NCI-H2081 (cell line): ENCODE results near the gene MEOX2.
A peak's percentile ranks its signal among the peaks of the same experiment; 100 is the strongest.

Experiments used
- DNase-seq, 2 experiments: peaks; one replicate each; lab custom pipeline; 2025; lab: John Stamatoyannopoulos, UW

The MEOX2 gene

DNA sequence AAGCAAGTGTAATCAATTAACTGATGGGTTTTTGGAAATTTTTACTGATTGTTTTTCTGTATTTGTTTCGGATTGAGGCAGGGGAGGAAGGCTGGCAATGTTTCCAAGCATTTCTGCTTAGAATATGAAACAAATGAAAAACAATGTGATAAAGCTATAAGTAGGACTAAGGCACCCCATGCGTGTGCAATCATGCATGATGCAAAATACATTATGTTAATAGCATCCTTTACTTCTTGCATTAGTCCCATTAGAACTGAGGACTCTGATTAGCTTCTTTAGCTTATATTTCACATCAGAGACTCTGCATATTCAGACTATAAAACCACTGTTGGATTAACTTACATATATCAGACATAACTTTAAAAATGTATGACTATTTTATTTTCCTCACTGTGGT, 76.0 kb downstream of the MEOX2 start:
- DNase-seq: no peak

DNA sequence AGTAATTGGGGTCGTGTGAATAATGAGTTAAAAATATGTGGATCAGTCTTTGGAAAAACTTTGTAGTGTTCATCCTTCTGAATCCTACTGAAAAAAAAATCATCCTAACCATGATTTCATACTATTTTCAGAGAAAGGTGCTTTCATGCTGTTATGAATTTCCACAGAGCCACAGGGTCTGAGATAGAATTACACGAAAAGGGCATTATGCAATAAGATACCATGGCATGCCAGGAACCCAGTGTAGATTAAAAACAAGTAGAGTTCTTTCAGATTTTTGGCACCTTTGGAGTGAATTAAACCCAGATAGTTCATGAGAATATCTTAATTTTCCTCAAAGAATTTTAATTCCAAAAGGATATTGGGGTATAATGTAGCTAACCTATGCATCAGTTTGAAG, 77.2 kb downstream of the MEOX2 start:
- no peak for DNase-seq

DNA sequence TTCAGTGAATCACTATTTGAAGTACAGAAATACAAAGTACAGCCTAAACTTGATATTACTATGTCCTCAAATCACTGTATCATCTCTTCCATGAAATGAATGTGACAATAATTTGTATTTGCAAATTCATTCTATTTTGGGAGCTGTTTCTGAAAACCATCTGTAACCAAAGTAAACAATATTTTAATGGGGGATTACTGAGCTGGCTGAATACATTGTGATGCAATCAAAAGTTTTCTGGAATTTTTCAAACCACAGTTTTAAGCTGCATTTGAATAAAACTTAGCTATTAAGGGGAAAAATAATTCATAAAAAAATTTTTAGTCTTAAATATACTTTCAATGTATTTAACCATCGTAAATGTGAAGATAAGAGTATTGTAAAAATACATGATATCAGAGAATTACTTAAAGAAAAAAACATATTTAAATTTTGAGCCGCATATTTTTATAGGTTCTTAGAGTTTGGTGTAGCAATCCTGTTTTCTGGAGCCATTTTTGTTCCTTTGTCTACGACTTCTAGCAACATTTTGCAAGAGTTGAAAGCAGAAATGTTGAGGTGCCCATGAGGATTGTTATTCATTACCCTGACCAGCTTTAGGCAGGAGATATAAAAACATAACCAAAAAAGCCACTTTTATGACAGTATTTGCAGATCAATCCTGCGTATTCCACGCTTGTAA, 78.8 kb downstream of the MEOX2 start:
- no peak for DNase-seq

DNA sequence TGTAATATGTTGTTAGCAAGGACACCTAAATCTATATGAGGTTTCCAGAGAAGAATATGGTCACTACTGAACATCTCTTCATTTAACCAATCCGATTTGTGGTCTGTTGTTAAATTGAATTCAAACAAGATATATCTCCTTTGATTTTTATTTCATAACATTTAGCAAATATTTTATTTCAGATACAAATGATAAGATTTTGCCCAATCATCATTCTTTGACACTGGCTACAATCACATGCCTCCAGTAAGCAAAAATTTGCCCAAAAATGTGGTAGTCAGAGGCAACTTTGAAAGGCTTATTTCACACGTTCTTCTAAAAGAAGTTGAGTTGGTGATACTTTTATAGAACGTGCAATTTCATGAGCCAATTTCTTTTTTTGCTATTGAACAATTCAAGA, 79.9 kb downstream of the MEOX2 start:
- no peak for DNase-seq

DNA sequence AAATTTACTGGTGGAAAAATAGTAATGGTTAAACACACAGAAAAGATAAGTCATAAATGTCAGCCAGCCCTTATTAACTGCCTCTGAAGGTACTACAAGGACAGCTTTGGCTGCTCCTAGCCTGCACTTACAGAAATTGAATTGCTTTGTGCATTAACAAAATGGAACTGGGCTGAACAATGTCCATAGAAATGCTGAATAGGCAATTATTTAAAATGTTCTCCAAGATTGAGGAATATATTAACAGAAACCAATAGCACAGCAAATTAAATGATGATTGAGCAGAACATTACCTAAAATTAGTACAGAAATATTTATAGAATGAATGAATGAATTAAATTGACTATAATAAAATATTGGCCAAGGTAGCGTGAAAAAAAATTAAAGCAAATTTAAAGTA, 82.3 kb downstream of the MEOX2 start:
- no peak for DNase-seq

DNA sequence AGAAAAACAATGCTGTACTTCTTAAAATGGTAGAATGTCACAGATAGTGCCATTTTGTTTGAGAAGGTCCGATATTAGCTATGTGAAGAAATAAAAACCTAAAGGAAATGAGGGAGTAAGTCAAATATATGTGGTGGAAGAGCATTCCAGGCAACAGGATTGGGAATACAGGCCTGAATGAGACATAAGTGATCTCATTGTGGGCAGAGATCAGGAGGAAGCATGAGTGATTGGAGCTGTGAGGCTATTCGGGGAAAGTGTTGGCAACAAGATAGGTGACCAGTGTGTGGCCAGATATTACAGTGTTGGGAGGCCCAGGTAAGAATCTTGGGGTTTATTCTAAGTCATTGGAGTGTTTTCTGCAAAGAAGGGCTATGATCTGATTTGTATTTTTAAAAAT, 83.4 kb downstream of the MEOX2 start:
- DNase-seq: no peak

DNA sequence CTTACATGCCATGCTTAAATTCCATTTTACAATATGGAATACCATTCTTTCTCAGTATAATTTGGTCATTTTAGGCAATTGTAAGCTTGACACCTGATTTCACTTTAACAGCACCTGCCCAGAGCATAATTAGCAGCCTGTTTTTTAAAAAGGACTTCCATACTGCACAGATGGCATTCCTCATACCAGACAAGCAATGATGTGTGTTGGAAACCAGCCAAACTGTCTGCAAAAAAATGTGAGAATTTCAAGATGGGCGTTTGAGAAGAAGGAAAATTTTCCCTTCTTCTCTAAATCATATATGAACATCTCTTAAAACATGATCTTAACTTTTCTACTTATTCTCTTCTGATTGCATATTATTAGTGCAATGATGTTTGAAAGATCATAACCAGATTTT, 84.2 kb downstream of the MEOX2 start:
- peak in 1 of 2 experiments; percentile 40 for DNase-seq

DNA sequence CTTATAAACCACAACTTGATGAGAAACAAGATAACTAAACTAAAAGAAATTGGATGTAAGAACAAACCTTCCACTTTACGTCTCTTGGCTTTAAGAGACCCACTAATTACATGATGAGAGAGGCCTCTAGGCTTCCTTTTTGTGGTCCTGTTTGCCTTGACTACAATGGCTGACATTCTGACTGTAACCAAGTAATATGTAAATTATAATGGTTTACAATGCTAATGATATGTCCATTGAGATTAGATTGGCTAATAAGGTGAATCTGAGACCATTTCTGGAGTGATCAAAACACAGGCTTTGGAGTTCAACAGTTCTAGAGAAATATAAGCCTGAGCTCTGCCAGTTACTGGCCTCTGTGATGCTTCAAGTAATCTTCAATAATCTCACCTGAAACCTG, 85.3 kb downstream of the MEOX2 start:
- no peak for DNase-seq

DNA sequence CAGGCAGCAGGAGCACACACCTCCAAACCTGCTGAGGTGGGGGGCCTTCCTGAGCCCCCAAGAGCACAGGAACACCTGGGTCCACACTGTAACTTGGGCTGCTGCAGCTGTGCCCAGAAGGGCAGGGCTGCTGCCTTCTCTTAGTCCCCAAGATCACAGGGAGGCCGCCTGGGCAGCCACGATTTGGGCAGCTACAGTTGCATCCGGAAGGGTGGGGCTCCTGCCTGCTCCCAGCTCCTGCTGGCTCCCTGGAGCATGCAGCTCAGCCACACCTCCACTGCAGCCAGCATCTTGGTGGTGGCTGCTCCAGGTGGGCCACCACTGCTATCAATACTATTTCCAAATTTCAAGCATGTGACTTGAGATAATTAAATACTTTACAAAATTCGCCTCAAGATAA, 86.2 kb downstream of the MEOX2 start:
- no peak for DNase-seq

DNA sequence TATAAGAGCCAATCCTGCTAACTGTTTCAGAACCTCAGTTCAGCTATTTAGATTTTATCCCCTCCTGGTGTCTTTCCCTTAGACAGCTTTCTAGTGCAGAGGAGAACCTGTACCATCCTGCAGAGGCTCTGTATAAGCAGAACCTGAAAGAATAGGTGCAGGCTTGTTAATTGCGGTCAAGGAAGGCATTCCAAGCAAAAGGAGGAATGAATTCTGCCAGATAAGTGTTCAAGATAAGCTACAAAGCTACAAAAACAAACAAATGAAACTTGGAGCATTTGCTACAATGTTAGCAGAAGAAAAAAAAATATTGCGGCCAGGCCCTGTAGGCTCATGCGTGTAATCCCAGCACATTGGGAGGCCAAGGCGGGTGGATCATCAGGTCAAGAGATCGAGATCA, 92.0 kb downstream of the MEOX2 start:
- DNase-seq: no peak

DNA sequence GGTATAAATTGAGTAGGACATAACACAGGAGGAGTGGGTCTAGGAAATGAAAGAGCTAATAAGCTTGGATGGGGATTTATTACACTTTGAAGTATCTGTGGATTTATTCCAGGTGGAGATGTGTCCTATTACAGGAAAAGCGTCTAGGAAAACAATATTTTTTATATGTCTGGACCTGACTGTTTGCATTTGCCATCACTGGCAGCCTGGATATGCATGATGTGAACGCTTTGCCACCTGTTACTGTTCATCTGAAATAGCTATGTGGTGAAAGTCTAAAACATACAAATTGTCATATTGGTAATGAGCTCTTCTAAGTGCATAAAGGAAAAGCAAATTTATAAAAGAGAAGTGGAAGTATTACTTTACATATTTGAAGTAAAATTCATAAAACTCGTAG, 93.1 kb downstream of the MEOX2 start:
- peak in 1 of 2 experiments; percentile 12 for DNase-seq

DNA sequence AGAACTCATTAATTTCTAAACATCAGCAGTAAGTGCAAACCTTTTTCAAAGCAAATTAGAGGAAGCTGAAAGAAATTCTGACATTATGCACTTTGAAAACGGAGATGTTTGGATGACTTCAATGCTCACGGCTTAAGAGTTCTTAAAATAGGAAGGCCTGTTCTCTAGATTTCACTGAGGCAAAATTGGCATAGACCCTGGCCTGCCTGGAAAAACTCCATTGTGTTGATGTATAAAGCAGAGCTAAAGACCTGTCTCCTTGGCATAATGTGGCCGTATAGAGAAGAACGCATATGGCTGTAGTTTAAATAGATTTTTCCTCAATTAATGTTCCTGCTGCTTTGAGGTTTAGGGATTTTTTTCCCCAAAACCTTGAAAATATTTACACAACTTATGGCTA, 100.2 kb downstream of the MEOX2 start:
- DNase-seq: no peak

DNA sequence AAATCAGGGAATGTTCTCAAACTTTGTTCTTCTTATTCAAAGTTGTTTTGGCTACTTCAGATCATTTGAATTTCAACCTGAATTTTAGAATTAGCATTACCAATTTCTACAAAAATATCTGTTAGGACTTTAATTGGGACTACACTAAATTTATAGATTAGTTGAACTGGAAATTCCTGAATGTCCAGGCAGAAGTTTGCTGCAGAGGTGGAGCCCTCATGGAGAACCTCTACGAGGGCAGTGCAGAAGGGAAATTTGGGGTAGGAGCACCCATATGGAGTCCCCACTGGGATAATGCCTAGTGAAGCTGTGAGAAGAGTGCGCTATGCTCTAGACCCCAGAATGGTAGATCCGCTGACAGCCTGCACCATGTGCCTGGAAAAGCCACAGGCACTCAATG, 101.9 kb downstream of the MEOX2 start:
- no peak for DNase-seq

DNA sequence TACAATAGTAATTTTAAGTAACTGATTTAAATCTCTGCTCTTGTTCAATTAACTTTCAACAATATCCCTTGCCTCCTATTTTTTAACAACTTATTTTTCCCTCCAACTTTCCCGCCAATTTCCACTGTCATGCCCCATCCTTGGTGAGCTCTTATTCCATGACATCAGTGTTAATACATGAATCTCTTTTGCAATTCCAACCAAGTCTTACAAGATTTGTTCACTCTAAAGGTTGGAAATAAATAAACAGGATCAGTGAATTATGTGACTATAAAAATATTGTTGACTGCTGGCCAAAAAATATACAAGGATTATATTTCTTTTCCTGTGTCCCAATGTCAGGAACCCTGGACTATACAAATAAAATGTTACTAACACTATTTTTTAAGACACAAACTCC, 103.7 kb downstream of the MEOX2 start:
- no peak for DNase-seq

DNA sequence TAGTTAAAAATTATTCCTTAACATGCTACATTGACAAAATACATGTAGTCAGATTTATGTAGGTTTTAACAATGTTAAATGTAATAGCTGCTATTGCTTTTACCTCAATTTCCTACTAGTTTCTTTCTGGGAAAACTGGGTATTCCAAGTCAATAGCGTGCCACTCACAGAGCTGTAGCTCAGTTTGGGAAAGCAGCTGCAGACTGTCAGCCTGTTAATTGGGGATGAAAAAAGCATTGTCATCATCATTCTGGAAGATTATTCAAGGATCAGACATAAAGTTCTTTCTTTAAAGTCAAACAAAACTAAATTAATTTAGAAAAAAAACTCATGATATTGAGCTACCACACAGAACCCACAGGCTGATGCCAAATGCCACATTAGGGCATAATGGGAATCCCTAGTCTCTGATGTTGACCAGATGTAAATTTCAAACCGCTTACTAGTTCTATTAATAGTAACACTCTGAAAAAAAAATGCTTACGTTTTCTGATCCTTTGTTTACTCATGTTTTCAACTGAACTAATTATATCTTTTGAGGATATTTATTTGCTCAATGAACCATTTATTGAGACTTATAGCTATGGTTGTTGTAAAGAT, 105.0 kb downstream of the MEOX2 start:
- DNase-seq: no peak

DNA sequence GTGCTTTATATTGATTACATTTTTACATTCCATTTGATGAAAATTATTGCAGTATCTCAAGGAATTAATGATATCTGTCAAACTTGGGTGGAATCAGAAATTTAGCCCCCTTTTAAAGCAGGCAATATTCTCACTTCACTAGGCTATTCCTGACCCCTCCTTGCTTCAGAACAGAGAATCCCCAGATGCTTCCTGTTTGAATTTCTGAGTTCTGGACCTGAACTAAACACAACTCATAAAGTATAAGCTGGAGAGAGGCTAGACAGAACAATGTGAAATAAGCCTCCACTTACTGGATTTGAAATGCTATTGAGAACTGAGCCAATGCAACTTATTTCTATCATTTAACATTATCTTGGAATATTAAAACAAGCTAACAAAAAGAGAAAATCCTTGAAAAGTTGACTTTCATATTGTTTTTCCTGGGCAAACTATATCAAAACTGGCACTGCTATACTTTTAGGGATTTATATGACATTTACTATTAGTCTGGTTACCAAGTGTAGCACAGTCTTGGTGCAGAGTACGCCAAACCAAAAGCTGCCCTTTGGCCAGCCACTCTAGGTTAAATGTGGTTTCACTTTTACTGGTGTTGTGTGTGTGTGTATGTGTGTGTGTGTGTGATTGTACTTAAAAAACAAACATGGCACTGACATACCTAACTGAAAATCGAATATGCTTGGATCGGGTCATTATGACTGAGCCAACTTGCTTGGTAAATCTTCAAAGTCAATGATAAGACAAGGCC, 105.7 kb downstream of the MEOX2 start:
- DNase-seq: no peak

DNA sequence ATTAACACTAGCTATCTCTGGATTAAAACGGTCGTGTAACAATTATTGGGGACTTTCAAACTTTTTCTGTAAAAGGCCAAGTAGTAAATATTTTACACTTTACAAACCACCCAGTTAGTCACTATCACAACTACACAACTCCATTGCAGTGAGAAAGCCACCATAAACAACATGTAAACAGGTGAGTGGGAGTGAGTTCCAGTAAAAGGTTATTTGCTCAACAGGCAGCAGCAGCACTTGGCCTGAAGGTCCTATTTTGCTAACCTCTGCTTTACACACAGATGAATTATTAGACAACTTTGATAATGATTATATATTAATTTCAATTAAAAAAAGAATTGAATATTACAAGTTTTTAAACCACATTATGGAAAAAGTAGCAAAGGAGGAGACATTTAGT, 108.9 kb downstream of the MEOX2 start:
- DNase-seq: no peak

DNA sequence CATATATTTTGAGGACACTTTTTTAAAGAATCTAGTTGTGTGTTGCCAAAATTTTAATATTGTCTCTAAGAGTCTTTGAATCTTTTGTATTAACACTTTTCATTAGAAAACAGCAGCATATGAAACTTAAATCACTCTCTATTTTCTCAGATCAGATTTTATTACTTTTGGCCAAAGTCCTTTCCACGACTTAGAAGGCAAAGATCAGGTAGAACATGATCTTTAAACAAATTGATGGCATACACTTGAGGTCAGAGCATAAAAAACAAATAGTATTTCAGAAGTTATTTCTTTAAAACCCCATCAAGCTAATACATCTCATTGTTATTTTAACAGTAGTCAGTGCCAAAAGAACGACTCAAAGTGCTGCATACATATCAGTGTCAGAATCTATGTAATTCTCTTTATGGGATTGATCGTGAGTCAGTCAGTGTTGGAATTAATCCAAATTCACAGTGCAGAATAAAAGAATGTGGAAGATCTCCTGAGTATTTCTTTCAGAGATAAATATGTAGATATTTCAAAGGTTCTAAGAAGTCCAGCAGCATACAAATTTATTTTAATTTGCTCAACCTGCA, 115.1 kb downstream of the MEOX2 start:
- no peak for DNase-seq

DNA sequence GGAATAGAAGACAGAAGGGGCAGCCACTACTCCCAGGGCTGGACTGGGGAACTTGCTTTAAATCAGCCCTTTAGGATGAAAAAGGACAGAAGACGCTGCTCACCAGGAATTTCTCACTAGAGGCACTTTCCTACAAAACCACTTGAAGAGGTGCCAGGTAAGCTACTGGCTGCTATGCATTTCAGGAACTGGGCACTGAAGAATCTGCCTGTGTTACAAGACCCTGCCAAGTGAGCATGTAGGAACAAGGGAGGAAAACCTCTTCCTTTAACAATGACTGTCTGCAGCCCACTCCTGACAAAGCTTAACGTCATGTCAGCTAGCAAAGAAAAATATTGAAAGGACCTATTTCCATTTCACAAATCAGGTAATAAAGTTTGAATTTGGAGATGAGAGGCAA, 118.8 kb downstream of the MEOX2 start:
- no peak for DNase-seq

DNA sequence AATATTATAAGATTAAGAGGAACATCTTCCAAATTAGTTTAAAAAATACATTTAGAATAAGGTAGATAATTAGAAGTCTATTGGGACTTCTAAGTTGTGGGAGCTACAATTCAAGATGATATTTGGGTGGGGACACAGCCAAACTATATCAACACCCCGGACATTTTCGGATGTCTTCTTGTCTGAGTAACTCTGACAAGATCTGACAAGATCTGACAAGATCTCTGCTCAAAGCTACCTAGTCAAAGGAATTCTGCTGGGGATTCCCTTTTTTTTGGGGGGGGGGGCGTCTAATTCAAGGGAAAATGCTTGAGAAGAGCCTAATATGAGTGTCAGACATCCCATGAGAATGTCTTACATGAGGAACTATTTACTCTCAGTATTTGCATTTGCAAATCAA, 119.4 kb downstream of the MEOX2 start:
- DNase-seq: no peak

DNA sequence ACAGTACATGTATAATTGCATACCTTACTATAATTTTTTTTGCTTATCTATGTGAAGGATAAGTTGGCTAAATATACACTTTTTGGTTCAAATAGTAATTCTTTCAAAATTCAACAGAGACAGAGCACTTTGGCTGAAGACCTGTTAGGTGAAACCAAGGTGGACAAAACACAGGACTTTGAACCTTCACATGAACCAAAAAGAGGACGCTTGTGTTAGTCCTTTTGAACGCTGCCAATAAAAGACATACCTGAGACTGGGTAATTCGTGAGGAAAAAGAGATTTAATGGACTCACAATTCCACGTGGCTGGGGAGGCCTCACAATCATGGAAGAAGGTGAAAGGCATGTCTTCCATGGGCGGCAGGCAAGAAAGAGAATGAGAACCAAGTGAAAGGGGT, 120.0 kb downstream of the MEOX2 start:
- no peak for DNase-seq

DNA sequence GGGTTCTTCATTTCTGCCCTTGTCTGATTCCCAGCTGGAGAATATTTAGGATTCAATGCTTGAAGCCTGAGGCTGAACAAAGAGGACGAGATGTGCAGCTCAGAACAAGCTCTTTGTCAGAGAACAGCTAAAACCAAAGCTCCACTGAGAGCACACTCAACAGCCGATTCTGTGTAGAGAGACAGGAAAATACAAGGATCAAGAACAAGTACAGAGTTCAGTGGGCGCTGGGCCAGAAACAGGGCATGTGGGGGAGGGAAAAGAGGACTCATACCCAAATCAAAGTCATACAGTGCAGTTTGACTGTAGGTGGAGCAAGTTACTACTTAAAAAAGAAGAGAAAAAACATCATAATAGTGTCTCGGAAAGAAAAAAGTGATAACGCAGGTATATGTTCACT, 124.6 kb downstream of the MEOX2 start, which contains the start of gene AGMO:
Gene AGMO, minus strand, starts transcription at position 181 of the 400 bp plus-strand sequence.
- DNase-seq: peak; percentile 65 to 87
